HPDE6-E6E7 (cell line): Measurements from ENCODE around the gene RIPOR3.
A peak's percentile ranks its signal among the peaks of the same experiment; 100 is the strongest.
"Not testable (repeated sequence)": the region's sequence is repeated elsewhere in the genome, so short reads cannot be mapped to it uniquely, and the experiment has no call there.

Source experiments
- DNase-seq: peaks from one replicate; pipeline ENCODE4 v3.0.0; 2011; ENCODE audit warnings: missing footprints; ENCODE audit errors: extremely low spot score

Gene RIPOR3

GRCh38 chr20:50724851-50725723 is 33.7 kb upstream of the RIPOR3 start:
- DNase-seq: peak; percentile 98

DNA sequence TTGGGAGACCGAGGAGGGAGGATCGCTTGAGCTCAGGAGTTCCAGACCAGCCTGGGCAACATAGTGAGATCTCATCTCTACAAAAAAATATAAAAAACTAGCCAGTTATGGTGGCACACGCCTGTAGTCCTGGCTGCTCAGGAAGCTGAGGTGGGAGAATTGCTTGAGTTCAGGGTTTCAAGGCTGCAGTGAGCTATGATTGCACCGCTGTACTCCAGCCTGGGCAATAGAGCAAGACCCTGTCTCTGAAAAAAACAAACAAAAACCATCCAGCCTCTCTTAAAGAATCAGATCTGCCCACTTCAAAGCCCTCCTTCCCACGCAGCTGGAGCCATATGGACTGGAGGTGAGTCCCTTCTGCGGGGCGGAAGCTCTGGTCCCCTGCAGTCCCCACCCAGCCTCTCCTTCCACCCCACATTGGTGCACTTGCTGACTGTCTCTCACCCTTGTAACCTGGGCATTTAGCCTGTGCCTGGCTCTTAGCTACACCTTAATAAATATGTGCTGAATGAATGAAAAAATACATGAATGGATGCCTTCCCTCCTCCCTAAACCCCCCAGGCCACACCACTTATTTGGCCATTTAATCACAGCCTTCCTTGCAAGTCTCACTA is 32.9 kb upstream of the RIPOR3 start:
- DNase-seq: no peak

DNA sequence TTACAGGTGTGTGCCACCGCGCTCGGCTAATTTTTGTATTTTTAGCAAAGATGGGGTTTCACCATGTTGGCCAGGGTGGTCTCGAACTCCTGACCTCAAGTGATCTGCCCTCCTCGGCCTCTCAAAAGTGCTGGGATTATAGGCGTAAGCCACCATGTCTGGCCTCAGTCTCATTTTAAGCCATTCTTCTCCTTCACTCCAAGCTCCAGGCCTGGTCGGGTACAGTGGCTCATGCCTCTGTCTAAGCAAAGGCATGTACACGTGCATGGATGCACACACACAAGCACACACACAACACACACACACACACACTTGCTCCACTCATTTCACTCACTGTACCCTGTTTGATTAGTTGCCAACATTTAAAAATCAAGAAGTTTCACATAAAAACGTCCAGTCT is 32.3 kb upstream of the RIPOR3 start:
- DNase-seq: no peak

DNA sequence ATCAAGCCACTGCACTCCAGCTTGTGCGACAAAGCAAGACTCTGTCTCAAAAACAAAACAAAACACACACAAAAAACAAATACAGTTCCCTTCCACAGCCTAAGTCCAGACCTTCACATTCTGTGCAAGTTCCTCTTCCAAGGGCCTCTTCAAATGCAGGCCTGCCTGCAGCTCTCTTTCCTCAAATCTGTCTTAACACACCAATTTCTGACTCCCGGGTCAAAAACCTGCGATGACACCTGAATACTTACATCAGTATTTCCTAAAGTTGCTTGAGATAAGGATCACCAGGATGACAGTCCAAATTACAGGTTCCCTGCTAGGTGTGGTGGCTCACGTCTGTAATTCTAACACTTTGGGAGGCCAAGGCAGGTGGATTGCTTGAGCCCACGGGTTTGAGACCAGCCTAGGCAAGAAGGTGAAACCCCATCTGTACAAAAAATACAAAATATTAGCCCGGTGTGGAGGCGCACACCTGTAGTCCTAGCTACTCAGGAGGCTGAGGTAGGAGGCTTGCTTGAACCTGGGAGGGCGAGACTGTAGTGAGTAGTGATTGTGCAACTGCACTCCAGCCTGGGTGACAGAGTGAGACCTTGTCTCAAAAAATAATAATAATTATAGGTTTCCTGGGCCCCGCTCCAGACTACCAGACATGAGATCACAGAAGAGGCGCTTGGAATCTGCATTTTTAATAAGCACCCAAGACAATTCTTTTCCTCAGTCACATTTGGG is 31.2 kb upstream of the RIPOR3 start:
- no peak for DNase-seq

DNA sequence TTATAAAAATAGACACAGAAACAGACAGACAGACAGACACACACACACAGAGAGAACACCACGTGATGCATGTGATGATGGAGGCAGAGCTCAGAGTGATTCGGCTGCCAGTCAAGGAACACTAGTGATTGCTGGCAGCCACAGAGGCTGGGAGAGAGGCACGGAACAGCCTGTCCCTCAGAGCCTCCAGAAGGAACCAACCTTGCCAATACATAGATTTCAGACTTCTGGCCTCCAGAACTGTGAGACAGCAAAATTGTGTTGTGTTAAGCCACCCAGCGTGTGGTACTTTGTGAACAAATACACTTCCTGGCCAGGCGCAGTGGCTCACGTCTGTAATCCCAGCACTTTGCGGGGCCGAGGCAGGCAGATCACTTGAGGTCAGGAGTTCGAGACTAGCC is 30.5 kb upstream of the RIPOR3 start:
- DNase-seq: no peak

DNA sequence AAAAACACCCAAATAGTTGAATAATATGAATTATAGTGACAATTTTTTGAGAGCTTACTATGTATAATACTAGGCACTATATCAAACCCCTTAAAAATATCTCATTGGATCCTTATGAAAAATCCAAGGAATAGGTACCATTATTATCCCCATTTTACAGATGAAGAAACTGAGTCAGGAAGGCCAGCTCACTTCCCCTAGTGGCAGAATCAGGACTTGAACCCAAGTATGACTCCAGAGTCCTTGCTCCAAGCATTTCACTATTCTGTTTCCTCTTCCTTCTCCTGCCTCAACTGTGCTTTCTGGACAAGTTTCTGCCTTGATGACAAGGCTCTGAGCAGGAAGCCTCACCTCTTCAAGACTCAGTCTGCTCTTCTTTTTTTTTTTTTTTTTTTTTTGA is 29.2 kb upstream of the RIPOR3 start:
- no peak for DNase-seq

DNA sequence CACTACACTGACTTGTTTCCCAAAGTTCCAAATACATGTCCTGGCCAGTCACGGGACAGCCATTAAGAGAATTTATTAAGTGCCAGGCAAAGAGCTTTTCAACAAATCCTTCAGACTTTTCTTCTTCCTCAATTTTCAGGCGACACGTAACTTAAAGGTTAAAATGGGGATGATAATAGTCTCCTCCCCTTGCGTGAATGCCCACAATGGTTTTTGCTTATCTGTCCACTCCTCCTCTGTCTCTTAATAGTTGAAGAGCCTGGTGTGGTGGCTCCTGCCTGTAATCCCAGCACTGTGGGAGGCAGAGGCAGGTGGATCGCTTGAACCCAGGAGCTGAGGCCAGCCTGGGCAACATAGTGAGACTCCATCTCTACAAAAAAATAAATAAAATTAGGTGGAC is 28.7 kb upstream of the RIPOR3 start:
- no peak for DNase-seq

GRCh38 chr20:50719328-50719727 is 28.0 kb upstream of the RIPOR3 start:
- no peak for DNase-seq

DNA sequence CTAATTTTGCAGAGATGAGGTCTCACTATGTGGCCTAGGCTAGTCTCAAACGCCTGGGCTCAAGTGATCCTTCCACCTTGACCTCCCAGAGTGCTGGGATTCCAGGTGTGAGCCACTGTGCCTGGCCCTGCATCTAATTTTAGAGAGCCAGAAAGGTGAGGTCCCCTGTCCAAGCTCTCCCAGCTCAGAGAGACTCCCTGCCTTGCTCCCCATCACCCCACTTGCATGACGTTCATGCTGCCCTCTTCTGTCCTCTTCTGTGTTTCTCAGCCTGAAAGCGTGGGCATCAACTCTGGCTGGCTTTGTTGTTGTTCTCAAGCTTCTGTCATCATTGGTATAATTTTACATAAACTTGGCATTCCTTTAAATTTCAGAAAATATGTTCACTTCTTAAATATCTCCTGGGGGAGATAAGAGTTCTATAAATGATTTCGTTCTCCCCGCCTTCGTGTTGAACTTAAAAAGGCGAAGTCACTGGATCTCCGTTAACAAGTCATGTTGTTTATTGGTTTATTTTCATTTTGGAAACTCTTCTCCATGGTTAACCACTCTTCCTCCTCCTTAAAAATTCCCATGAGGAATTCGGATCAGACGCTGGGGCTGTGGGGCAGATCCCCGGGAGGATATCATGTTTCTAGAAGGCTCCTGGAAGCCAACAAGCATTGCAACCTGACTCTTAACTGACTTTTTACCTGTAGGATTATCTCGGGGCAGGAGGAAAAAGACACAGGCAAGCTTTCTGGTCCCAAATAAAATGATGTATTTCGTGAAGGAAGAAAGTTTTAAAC is 26.8 kb upstream of the RIPOR3 start:
- no peak for DNase-seq

DNA sequence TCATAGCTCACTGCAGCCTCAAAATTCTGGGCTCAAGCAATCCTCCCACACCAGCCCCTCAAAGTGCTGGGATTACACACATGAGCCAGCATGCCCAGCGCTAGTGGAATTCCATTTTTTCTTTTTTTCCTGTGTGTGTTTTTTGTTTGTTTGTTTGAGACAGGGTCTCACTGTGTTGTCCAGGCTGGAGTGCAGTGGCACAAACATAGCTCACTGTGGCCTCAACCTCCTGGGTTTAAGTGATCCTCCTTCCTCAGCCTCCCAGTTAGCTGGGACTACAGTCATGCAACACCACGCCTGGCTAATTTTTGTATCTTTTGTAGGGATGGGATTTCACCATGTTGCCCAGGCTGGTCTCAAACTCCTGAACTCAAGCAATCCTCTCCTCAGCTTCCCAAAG is 26.0 kb upstream of the RIPOR3 start:
- DNase-seq: no peak

GRCh38 chr20:50716518-50716917 is 25.2 kb upstream of the RIPOR3 start:
- no peak for DNase-seq

GRCh38 chr20:50715694-50716093 is 24.4 kb upstream of the RIPOR3 start:
- no peak for DNase-seq

- DNase-seq: not testable (repeated sequence)
These were observed 23.1 kb upstream of the RIPOR3 start for GRCh38 chr20:50714426-50714825.

DNA sequence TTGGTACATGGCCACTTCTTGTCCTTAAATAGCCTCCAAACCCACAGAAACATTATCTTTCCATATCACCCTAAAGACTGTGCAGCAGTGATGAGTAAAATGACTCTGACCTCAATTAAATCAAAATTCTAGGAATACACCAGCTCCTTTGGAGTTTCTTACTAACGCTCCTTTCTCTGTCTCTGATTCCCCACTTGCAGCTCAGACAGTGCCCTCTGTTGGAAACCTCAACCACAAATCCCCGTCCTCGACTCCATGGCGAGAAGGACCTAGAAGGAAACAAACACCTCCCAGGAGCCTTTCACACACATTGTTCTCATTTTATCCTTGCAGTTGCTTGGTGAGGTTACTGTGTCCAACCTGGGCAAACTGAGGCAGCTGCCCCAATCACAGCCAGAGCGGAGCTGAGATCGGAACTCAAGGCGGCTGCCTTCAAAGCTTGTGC is 22.3 kb upstream of the RIPOR3 start:
- DNase-seq: no peak

DNA sequence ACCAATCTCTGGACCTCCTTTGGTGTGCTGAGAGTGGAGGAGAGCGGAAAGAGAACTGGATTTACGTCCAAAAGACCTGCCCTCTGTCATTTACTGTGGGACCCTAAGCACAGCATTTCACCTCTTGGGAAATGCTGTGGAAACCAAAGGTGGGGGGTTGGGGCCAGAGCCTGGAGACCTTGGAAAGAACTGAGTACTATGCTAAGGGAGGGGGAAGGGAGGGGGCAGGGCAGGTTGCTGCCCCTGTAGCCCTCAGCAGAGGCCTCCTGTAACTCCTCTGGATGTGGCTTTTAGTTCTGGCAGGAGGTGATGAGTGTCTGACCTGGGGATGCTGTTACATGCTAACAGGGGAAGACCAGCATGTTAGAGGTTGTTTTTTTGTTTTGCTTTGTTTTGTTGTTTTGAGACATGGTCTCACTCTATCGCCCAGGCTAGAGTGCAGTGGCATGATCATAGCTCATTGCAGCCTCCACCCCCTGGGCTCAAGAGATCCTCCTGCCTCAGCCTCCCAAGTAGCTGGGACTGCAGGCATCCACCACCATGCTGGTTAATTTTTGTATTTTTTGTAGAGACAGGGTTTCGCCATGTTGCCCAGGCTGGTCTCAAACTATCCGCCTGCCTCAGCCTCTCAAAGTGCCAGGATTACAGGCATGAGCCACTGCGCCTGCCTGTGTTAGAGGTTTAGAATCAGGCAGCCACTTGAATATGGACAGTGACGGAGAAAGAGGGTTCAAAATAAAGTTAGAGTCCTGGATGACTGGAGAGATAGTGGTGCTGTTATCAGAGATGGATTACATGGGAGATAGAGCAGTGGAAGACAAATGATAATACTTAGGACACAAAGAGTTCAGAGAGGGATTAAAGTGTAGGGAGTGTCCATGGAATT is 21.7 kb upstream of the RIPOR3 start:
- no peak for DNase-seq

- no peak for DNase-seq
These were observed 19.9 kb upstream of the RIPOR3 start for GRCh38 chr20:50711113-50711825.

DNA sequence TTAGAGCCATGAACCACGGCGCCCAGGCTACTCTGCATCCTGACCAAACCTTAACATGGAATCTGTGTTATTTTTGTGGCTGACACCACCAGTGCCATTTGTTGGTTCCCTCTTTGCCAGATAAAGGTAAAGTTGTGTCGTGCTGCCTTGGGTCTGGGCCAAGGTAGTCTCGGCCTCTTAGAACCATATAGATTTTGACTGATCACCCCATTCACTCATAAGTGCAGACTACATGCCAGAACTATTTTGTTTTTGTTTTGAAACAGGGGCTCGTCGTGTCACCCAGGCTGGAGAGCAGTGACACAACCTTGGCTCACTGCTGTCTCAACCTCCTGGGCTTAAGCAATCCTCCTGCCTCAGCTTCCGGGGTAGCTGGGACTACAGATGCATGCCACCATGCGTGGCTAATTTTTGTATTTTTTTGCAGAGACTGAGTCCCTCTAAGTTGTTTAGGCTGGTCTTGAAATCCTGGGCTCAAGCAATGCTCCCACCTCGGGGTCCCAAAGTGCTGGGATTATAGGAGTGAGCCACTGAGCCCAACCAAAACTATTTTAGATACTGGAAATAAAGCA is 19.2 kb upstream of the RIPOR3 start:
- no peak for DNase-seq

DNA sequence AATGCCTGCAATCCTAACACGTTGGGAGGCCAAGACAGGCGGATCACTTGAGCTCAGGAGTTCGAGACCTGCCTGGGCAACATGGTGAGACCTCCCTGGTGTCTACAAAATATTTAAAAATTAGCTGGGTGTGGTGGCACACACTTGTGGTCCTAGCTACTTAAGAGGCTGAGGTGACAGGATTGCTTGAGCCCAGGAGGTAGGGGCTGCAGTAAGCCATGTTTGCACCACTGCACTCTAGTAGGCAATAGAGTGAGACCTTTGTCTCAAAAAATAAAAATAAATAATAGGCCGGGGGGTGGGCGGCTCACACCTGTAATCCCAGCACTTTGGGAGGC is 18.3 kb upstream of the RIPOR3 start:
- DNase-seq: no peak

- no peak for DNase-seq
These were observed 17.7 kb upstream of the RIPOR3 start for GRCh38 chr20:50708845-50709635.
